ENCODE measurements around the gene LPAR3.

DNA sequence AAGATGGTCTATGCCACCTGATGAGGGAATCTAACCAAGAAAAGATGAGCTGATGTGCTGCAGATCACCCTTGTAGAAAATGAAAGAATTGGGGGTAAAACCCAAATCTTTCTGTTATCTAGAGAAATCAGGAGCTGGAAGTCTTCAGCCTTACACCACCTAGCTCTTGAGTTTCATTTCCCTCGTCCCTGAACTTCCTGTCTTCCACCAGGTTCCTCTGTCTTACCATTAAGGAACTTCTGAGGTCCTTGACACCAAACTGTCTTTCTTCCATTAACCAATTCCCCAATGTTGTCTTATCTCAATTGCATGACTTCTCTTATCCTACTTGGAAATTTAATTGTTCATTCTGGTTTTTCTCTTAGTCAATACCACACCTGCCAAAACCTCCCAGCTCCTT lies 31.5 kb downstream of the LPAR3 start:
- TF ChIP-seq, protein P1, sequence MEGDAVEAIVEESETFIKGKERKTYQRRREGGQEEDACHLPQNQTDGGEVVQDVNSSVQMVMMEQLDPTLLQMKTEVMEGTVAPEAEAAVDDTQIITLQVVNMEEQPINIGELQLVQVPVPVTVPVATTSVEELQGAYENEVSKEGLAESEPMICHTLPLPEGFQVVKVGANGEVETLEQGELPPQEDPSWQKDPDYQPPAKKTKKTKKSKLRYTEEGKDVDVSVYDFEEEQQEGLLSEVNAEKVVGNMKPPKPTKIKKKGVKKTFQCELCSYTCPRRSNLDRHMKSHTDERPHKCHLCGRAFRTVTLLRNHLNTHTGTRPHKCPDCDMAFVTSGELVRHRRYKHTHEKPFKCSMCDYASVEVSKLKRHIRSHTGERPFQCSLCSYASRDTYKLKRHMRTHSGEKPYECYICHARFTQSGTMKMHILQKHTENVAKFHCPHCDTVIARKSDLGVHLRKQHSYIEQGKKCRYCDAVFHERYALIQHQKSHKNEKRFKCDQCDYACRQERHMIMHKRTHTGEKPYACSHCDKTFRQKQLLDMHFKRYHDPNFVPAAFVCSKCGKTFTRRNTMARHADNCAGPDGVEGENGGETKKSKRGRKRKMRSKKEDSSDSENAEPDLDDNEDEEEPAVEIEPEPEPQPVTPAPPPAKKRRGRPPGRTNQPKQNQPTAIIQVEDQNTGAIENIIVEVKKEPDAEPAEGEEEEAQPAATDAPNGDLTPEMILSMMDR (conservative IDR thresholded peaks at IDR 0.05; ENCODE audit: low read depth in 2 of 2) = no peak
- TF ChIP-seq REST (IDR thresholded peaks at IDR 0.05; ENCODE audit: unreplicated experiment) (no peak), STAT1 (IDR thresholded peaks at IDR 0.05; ENCODE audit: unreplicated experiment) (no peak), EZH2 (IDR thresholded peaks at IDR 0.05; ENCODE audit: low read depth, unreplicated experiment) (no peak), ETS1 (IDR thresholded peaks at IDR 0.05) (no peak)

All from GM23338 (cell line).